HG03439 (cell line): ENCODE data around the gene MED12L.
A peak's percentile ranks its signal among the peaks of the same experiment; 100 is the strongest.

ENCODE experiments used
- ATAC-seq: cut with Tn5 transposase; IDR thresholded peaks from one replicate; pipeline ENCODE4 v1.9.1; 2021; ENCODE audit warnings: mild to moderate bottlenecking, moderate library complexity; ENCODE audit not compliant: unreplicated experiment

Gene MED12L

DNA sequence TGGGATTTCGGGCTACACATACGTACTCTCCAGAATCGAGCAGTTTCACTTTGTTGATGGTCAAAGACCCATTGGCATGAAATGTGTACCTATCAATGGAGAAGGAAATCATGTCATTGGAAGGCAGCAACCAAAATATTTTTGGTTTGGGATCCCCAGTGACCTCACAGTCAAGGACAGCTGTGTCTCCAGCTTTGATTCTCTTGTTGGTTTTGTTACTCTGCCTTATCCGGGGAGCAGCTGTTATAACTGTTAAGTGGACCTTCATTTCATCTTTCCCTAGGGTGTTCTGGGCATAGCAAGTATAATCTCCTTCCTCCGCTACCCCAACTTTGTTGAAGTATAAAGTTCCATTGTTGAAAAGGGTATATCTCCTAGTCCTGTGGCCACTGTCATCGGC, 352.4 kb downstream of the MED12L start:
- ATAC-seq: no peak

GRCh38 chr3:151439652-151440125, 354.2 kb downstream of the MED12L start:
- ATAC-seq: peak; percentile 63

DNA sequence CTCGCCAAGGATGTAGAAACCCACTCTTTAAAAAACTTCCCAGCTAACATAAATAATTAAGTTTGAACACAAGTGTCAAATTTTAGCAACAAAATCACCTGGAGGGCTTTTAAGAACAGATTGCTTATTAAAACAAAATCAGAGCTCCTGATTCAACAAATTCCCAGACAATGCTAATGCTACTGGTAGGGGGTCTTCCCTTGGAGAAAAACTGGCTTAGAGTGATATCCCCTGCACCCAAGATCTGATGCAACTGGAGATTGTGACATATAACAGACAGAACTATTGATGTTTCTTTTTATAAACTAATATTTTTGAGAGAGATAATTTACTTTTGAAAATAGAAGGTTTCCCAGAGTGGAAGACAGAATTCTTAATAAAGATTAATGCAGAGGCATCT, 355.5 kb downstream of the MED12L start:
- no peak for ATAC-seq

DNA sequence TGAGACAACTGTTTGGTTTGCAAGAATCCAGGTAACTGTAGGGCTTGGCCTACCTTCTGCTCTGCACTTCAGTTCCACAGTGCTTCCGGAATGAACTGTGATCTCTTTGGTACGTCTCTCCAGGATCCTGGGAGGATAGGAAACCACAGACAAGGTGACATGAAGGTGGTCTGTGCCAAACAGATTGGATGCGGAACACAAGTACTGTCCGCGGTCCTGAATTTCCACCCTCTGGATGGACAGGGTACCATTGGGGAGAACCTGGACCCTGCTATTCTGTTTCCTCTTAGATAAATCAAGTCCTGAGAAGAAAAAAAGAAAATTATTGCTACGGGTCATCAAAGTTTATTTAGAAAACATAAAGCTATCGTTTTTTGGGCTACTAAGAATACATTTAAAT, 358.1 kb downstream of the MED12L start:
- no peak for ATAC-seq

DNA sequence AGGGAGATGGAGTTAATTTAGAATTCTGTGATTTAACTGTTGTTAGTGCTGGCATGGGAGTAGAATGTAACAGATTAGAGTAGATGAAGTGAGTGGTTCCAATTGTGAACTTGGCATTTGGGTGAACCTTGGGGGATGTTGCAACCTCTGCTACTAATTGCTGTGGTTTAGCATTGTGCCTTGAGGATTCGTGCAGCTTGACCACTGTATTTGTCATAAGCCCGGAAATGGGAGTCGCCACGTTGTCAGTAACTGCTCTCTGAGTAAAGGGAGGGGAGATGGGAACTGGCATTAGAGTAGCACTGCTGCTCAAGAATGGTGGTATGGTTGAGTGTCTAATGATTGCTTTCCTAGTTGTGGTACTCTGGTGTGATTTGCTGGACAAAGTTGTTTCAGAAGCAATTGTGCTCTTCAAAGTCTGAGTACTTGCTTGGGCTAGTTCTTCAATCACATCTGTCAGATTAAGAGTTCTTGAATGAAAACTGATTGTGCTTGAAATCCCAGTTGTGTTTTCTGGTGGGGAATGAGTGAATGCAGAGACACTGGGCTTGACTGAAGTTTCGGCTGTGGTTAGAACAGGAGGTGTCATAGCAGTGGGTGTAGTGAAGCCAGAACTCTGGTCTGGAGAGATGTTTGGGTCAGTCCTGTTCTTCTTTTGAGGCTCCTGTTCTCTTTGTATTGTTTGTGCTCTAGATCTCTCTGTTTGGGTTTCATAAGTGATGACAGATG, 360.0 kb downstream of the MED12L start:
- no peak for ATAC-seq

GRCh38 chr3:151446002-151446340, 360.5 kb downstream of the MED12L start:
- ATAC-seq: no peak

GRCh38 chr3:151452368-151452767, 366.9 kb downstream of the MED12L start:
- ATAC-seq: no peak

- no peak for ATAC-seq
Measured at GRCh38 chr3:151452841-151453240, 367.4 kb downstream of the MED12L start.

DNA sequence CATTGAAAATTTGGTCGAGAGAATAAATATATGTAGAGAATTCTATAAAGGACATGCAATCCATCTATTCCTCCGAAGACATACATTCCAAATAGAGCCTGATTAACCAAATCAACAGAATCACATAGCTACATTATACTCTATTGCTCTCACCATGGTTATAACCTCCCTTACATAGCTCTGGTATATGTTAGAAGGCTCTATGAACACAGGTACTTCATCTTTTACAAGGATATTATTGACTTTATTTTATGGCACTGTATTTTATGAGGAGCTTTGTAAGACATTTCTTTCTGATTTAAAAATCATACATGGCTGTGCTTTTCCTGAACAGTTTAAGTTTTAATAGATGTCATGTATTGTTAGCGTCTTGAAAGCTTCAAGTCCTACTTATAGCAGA, 370.6 kb downstream of the MED12L start:
- no peak for ATAC-seq

GRCh38 chr3:151459358-151459757, 373.9 kb downstream of the MED12L start:
- ATAC-seq: no peak

DNA sequence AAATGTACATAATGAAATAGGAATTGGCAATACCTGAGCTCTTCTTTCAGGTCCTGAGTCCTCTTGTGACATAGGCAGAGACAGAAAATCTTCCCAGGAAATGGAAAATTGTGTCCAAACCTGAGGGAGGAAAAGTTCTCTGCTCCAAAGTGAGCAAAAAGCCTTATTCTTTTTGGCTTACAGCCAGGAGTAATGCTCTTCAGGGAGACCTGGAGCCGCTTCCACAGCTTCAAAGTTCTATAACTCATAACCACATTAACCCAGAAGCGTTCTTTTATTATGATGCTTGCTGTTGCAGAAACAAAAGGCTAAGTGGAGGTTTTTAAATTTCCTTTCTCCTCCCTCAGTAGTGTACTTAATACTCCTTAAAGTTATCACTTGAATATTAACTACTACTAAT, 374.8 kb downstream of the MED12L start:
- no peak for ATAC-seq

DNA sequence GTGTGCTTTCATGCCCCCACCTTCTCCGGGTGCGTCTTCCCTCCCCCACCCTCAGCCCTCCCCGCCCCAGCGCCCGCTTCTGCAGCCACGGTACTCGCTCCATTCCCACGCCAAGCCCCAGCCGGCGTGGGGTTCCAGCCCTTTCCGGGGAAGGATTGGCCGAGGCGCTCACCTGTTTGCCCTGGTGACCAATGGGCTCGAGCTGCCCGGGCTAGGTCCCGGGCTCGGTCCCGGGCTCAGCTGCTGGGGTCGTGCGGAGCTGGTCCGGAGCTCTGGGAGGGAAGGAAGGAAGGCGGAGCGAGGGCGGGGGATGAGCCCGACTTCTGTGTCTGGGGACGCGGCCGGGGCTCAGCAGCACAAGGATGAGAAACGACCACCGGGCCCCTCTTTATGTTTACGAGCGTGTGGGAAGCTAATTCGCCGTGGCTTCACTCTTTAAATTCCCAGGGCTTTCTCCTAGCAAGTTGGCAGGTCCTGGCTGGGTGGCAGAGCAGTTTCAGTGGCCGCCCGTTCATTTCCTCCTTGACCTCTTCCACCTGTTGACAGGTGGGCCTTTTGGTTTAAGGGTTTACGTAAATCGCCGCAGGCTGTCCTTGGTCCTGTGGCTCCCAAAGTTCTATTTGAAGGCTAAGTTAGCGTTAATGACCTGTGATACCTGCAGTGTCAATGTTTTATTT, 375.4 kb downstream of the MED12L start, which contains the start of gene IGSF10:
IGSF10 (minus strand) TSS at position 288 of the 677 bp plus-strand sequence. CDS start 2,352 bp downstream, outside the sequence.
- no peak for ATAC-seq

GRCh38 chr3:151462278-151462780, 376.9 kb downstream of the MED12L start:
- ATAC-seq: no peak

GRCh38 chr3:151462991-151463390, 377.5 kb downstream of the MED12L start:
- no peak for ATAC-seq

DNA sequence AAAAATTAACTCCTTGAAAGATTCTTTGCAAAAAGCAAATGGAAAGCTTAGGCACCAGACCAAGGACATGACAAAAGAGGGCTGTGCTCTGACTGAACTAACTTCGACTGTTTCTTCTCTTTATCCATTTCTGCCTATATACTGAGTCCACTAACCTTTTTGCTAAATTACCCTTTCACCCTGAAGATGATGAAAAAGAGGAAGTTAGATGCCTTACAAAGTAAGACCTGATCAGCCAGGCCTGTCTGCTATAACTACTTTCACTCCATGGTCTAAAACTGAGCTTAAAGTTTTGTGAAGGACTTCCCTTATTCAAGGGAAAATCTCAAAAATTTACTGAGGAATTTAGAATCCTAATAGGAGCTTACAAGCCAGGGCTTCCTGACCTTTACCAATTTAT, 381.6 kb downstream of the MED12L start:
- no peak for ATAC-seq

GRCh38 chr3:151468284-151468917, 382.9 kb downstream of the MED12L start:
- peak; percentile 79 for ATAC-seq

GRCh38 chr3:151476344-151477018, 391.0 kb downstream of the MED12L start:
- ATAC-seq: no peak

GRCh38 chr3:151477591-151478334, 392.3 kb downstream of the MED12L start:
- no peak for ATAC-seq

DNA sequence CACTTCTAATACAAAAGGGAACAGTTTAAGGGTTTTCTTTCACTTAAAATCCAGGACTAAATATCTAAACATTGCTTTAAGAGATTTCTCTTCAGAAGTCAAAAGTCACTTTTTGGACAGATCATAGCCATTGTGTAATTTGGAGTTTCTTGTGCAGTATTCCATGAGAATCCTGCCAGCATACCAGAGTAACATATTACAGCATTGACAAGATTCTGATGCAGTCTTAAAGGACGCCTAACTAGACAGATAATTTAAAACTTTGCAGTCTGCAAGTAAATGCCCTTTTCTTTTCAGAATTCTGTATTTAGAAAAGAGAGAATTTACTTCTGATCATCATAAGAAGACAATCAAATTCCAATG, 392.9 kb downstream of the MED12L start:
- no peak for ATAC-seq

- no peak for ATAC-seq
Measured at GRCh38 chr3:151479452-151479851, 394.0 kb downstream of the MED12L start.

DNA sequence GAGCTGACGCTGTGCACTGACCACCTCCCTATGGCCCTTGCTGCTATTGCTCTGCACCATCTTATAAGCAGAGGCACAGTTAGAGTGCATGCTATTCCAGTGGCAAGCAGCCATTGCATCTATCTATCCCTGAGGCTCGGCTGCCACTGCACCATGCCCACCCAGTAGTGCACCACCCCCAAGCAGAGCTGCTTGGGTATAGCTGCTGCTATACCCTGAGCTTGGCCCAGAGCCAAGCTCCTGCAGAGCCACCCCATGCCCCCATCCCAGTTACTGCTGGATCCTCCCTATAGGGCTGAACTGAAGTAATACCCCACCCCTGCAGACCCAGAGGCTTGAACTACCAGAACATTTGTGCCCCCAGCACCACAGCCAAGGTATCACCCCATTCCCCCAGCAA, 395.0 kb downstream of the MED12L start:
- ATAC-seq: no peak
